SKM-1 treated with dmso at 0.1 percent for 144 hours (cell line): ENCODE data around the gene CPNE1.
A peak's percentile ranks its signal among the peaks of the same experiment; 100 is the strongest.

ENCODE experiments used
- DNase-seq: peaks from one replicate; lab custom pipeline; 2025; ENCODE audit not compliant: unreplicated experiment; lab: John Stamatoyannopoulos, UW

The CPNE1 gene

GRCh38 chr20:35600993-35601973 lies 63.4 kb downstream of the CPNE1 start:
- peak; percentile 50 for DNase-seq

GRCh38 chr20:35600176-35600992 lies 64.3 kb downstream of the CPNE1 start:
- DNase-seq: no peak

DNA sequence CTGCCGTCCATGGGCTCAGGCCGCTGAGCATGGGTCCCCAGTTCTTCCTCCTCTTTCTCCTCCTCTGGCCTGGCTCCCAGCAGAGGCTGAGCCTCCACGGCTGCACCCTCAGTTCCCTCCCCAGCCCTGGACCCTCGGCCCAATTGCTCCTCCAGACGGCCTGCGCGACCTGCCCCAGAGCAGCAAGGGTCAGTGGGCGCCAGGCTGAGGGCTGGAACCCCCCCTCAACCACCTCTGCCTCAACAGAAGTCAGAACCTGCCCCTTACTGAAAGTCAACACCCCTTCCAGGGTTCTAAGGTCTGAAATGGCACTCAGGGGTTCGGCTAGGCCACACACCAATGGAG lies 65.0 kb downstream of the CPNE1 start:
- no peak for DNase-seq

DNA sequence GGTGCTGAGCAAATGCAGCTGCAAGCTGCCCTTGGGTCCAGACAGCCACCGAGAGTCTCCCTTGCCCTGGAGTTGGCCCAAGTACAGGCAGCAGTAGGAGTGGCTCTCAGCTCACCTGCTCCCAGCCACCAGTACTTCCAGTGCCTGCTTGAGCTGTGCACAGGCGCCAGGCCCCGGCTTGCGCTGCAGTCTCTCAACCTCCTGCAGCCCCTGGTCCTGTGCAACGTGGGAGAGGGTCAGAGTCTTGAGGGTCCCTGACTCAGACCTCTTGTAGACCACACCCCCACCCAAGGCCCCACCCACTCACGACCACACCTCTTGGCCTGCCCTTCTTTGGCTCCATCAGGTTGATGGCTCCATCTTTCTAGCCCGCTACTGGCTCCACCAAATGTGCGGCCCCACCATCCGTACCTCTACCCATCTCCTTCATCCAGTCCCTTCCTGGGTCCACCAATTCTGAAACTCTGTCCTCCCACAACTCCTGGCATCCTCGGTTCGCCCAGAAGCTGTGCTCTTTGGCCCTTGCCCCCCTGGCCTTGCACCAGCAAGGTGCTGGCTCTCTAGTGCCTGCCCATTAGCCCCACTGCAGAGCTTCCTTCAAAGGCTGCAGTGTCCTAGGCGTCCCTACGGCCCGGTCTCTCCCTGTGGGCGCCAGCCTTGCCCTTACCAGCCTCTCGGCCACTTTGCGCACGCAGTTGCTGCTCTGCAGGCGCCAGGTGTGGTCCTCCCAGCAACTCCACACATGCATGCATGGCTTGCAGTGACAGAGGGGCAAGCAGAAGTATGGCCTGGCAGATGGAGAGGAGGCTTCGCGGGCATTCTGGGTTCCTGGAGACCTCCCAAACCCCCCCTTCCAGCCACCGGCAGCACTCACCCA lies 65.6 kb downstream of the CPNE1 start:
- DNase-seq: no peak

- no peak for DNase-seq
Observed at GRCh38 chr20:35598476-35598875, 66.2 kb downstream of the CPNE1 start.

GRCh38 chr20:35597186-35597585 lies 67.5 kb downstream of the CPNE1 start:
- no peak for DNase-seq

DNA sequence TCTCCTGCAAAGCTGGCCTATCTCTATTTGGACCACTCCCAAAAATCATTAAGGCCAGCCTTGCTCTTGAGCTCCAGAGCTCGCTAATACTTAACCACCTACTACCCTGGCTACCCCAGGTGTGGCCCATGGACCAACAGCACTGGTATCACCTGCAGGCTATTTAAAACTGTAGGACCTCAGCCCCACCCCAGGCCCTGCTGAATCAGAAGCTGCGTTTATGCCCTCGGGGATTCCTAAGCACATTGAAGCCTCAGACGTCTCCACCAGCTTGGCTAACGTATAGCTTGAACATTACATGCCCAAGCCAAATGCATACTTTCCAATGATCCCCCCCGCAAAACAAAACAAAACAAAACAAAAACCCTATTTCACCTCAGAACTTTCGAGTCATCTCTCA lies 68.8 kb downstream of the CPNE1 start:
- no peak for DNase-seq

GRCh38 chr20:35595456-35595855 lies 69.2 kb downstream of the CPNE1 start:
- no peak for DNase-seq

- no peak for DNase-seq
Observed at GRCh38 chr20:35592339-35592974, 72.2 kb downstream of the CPNE1 start.

DNA sequence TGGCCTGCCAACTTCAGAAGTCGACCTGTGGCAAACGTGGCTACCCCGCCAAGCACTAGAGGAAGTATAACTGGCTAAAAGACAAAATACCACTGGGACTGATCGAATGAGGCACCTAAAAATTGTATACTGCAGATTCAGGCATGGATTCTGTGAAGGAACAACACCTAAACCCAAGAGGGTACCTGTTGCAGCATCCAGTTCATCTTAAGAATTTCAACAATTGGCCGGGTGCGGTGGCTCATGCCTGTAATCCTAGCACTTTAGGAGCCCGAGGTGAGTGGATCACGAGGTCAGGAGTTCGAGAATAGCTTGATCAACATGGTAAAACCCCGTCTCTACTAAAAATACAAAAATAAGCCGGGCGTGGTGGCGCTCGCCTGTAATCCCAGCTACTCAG lies 76.3 kb downstream of the CPNE1 start:
- DNase-seq: no peak

- DNase-seq: no peak
Observed at GRCh38 chr20:35587436-35587835, 77.3 kb downstream of the CPNE1 start.

DNA sequence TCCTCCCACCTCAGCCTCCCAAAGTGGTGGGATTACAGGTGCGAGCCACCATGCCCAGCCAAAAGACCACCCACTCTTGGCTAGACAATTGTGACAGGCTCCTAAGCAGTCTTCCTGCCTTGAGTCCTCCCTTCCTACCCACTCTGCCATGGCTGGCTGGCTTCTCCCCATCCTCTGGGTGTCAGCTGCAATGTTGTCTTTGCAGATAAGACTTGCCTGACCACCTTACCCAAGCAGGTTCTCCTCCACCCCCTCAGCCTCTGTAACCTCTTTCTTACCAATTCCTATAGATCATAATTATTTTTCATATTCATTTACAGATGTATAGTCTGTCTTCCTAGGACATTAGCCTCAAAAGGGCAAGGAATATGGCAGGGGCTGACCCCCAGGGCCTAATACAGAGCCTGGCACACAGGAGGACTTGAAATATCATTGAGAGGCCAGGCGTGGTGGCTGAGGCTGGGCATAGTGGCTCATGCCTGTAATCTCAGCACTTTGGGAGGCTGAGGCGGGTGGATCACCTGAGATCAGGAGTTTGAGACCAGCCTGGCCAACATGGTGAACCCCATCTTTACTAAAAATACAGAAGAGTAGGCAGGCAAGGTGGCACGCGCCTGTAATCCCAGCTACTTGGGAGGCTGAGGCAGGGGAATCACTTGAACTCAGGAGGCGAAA lies 77.8 kb downstream of the CPNE1 start:
- DNase-seq: no peak

DNA sequence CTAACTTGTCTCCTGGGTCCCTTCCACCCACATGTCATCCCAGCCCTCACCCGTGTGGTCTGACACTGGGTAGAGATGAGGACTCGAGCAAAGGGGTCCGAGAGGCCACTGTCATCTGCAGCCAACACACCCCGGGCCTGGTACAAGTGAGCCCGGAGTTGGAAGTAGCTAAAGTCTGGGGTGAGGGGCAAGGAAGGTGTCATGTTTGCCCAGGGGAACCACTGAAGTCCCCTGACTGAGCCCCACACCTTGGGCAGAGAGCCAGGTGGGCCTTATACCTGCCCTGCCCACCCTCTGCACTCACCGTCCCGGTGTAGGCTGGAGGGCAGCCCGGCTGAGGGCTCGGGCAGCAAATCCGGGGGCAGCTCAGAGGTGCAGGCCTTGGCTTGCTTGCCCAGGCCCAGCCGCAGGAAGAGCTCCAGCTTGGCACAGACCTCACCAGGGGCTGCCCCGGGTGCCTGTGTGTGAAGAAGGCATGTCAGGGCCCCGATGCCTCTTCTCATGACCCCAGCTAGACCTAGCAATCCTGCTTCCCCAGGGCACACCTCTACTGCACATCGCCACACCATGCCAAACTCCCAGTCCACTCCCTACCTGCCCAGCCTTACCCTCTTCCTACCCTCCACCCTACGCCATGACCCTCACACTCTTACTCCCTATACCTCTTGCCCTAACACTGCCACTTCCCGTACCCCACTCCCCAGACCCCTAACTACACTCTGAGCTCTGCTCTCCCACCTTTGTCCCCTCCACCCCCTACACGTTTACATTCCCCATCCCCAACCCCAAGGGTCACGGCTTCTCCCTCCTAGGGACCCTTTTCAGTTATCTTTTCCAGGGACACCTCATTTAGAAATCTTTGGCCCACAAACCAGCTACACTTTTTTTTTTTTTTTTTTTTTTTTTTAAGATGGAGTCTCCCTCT lies 80.8 kb downstream of the CPNE1 start:
- DNase-seq: no peak

DNA sequence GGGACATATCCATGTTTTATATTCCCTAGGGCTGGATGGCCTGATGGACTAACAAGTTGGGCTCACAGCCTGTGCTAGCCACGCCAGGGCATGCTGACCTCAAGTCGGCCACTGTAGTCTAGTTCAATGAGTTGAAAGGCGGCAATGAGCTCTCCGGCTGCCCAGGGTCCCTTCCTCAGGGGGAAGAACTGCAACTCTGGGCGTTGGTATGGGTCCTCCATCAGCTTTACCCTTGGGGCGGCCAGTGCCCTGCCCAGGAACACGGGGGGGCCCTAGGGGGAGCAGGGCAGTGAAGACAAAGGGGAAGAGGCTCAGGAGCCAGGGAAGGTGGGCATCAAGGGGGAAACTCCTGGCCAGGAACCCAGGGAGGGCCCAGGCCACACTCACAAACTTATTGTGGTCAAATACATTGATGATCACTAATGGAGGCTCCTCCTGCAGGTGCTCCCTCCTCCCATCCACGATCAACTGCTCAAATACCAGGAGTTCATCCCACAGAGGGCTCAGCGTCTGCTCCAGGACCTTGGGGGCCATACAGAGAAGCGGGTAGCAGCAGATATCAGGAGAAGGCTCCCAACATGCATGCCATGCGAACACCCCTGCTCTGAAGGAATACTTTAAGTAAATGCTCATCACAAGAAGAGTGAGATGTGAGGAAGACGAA lies 81.8 kb downstream of the CPNE1 start:
- no peak for DNase-seq

- DNase-seq: no peak
Observed at GRCh38 chr20:35582131-35582530, 82.6 kb downstream of the CPNE1 start.

DNA sequence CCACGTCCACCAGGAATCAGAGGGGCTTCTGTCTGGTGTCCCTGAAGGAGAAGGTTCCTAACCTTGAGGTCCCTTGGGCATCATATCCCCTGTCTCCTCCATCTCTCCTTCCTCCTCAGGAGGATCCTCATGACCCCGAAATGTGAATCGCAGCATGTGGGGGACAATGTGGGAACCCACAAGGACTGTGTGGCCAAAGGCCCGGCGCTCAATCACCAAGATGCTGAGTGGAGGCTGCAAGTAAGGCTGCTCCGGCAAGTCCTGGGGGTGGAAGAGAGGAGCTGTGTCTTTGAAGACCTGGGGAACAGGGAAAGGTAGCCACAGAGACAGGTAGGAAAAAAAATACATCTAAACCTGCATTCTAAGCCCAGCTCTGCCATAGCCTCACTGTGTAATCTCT lies 85.5 kb downstream of the CPNE1 start:
- DNase-seq: no peak

- DNase-seq: no peak
Observed at GRCh38 chr20:35578469-35578868, 86.2 kb downstream of the CPNE1 start.

DNA sequence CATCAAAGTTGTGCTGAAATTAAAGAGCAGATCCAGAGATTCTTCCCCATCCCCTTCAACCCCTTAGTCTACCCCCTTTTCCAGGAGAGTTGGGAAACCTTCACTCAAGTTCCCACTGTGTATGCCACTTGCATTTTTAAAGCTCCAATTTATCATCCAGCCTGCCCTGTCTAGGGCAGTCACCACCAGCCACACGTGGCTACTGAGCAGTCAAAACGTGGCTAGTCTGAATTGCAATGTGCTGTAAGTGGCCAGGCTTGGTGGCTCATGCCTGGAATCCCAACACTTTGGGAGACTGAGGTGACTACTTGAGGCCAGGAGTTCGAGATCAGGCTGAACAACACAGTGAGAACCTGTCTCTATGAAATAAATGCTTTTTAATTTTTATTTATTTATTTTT lies 87.9 kb downstream of the CPNE1 start:
- no peak for DNase-seq
